Naive B cell (primary cell): ENCODE results near the gene IFNL2. TPM values are rescaled to one million over a fixed set of nuclear protein-coding genes. Genes with fewer than 3 reads are reported as not detected.
"Not testable (repeated sequence)": the region's sequence is repeated elsewhere in the genome, so short reads cannot be mapped to it uniquely, and the experiment has no call there.

Source experiments
- ATAC-seq, 2 donors: fragments of 150-1000 bp; cut with Tn5 transposase; 2 replicates each; pipeline ENCODE4 v1.10.0; 2021; ENCODE audit warnings: low read depth in 2 of 2, mild to moderate bottlenecking in 2 of 2, moderate library complexity in 2 of 2
- DNase-seq: peaks from one replicate; pipeline ENCODE4 v3.0.0; 2022
- H3K27ac Mint-ChIP-seq, 6 donors: one replicate each; pipeline ENCODE4 v1.8.0; 2020 to 2022; ENCODE audit warnings: mild to moderate bottlenecking in 6 of 6, mixed read lengths in 6 of 6, moderate library complexity in 5 of 6, inconsistent platforms in 2 of 6
- H3K27me3 Mint-ChIP-seq, 3 donors: one replicate each; pipeline ENCODE4 v1.8.0; 2021 to 2022; ENCODE audit warnings: mixed read lengths in 3 of 3, mild to moderate bottlenecking in 1 of 3
- H3K36me3 Mint-ChIP-seq, 2 donors: one replicate each; pipeline ENCODE4 v1.8.0; 2020 to 2022; ENCODE audit warnings: mixed read lengths in 2 of 2, inconsistent platforms in 1 of 2, mild to moderate bottlenecking in 1 of 2
- H3K4me1 Mint-ChIP-seq, 3 donors: one replicate each; pipeline ENCODE4 v1.8.0; 2020 to 2022; ENCODE audit warnings: mixed read lengths in 3 of 3, inconsistent platforms in 1 of 3, mild to moderate bottlenecking in 1 of 3, moderate library complexity in 1 of 3
- H3K4me3 Mint-ChIP-seq, 8 donors: one replicate each; pipeline ENCODE4 v1.8.0; 2020 to 2022; ENCODE audit warnings: mild to moderate bottlenecking in 8 of 8, mixed read lengths in 8 of 8, moderate library complexity in 8 of 8, inconsistent platforms in 2 of 8
- H3K9me3 Mint-ChIP-seq, 7 donors: one replicate each; pipeline ENCODE4 v1.8.0; 2020 to 2022; ENCODE audit warnings: mixed read lengths in 7 of 7, mild to moderate bottlenecking in 5 of 7, inconsistent platforms in 2 of 7, moderate library complexity in 1 of 7
- polyA plus RNA-seq, 6 donors: library from polyadenylated mRNA; unstranded; fragments of 300-500 nt; fragmentation: Illumina TruSeq; gene quantifications; one replicate each; pipeline ENCODE4 v1.2.3, GENCODE V29; 2021; ENCODE audit warnings: low read depth in 6 of 6

The IFNL2 gene
- polyA plus RNA-seq, 6 donors from 2014 or later = not detected

- H3K4me1 Mint-ChIP-seq = peaks cover 2 to 8% (median 5%) of the 10 kb centered on the region in 3 donors
- ATAC-seq = no peak
- H3K27ac Mint-ChIP-seq = no peak overlapping the region
- H3K4me3 Mint-ChIP-seq = no peak overlapping the region
- no peak for DNase-seq
- H3K27me3 Mint-ChIP-seq = peaks cover 0 to 8% (median 0%) of the 10 kb centered on the region in 3 donors
- peaks cover 0 to 8% of the 10 kb centered on the region in 2 donors for H3K36me3 Mint-ChIP-seq
- H3K9me3 Mint-ChIP-seq = peaks cover 0 to 2% (median 0%) of the 10 kb centered on the region in 7 donors
Measured at GRCh38 chr19:39304701-39305571, 36.7 kb downstream of the IFNL2 start.

- DNase-seq (no peak), ATAC-seq (no peak)
- H3K27ac Mint-ChIP-seq = no peak overlapping the region
Measured at GRCh38 chr19:39306075-39306474, 37.9 kb downstream of the IFNL2 start.

GRCh38 chr19:39307046-39307821 is 39.0 kb downstream of the IFNL2 start:
- no peak for DNase-seq
- Mint-ChIP-seq H3K36me3 (peaks cover 0 to 19% of the 10 kb centered on the region in 2 donors), H3K4me3 (no peak overlapping the region), H3K27me3 (peaks cover 0 to 8% (median 0%) of the 10 kb centered on the region in 3 donors), H3K9me3 (peaks cover 0 to 2% (median 0%) of the 10 kb centered on the region in 7 donors), H3K27ac (peak overlapping the region in 1 of 6 donors; percentile 85), H3K4me1 (peaks cover 4 to 18% (median 15%) of the 10 kb centered on the region in 3 donors)
- ATAC-seq = no peak

More at GRCh38 chr19:39306075-39306474, 37.9 kb downstream of the IFNL2 start:
- peaks cover 0 to 2% (median 0%) of the 10 kb centered on the region in 7 donors for H3K9me3 Mint-ChIP-seq
- peaks cover 4 to 18% (median 14%) of the 10 kb centered on the region in 3 donors for H3K4me1 Mint-ChIP-seq
- peaks cover 0 to 8% (median 0%) of the 10 kb centered on the region in 3 donors for H3K27me3 Mint-ChIP-seq
- peaks cover 0 to 11% of the 10 kb centered on the region in 2 donors for H3K36me3 Mint-ChIP-seq
- H3K4me3 Mint-ChIP-seq = no peak overlapping the region

GRCh38 chr19:39307822-39308530 is 39.8 kb downstream of the IFNL2 start:
- peaks cover 0 to 24% of the 10 kb centered on the region in 2 donors for H3K36me3 Mint-ChIP-seq

GRCh38 chr19:39308531-39309304 is 40.5 kb downstream of the IFNL2 start:
- peaks cover 0 to 8% (median 0%) of the 10 kb centered on the region in 3 donors for H3K27me3 Mint-ChIP-seq
- peaks cover 0 to 2% (median 0%) of the 10 kb centered on the region in 7 donors for H3K9me3 Mint-ChIP-seq
- peaks cover 4 to 21% (median 15%) of the 10 kb centered on the region in 3 donors for H3K4me1 Mint-ChIP-seq
- H3K4me3 Mint-ChIP-seq = no peak overlapping the region
- no peak overlapping the region for H3K27ac Mint-ChIP-seq
- H3K36me3 Mint-ChIP-seq = peaks cover 0 to 32% of the 10 kb centered on the region in 2 donors
- no peak for DNase-seq
- no peak for ATAC-seq

More at GRCh38 chr19:39307822-39308530, 39.8 kb downstream of the IFNL2 start:
- H3K4me3 Mint-ChIP-seq = no peak overlapping the region
- peaks cover 0 to 8% (median 0%) of the 10 kb centered on the region in 3 donors for H3K27me3 Mint-ChIP-seq
- peaks cover 4 to 18% (median 15%) of the 10 kb centered on the region in 3 donors for H3K4me1 Mint-ChIP-seq
- H3K9me3 Mint-ChIP-seq = peaks cover 0 to 2% (median 0%) of the 10 kb centered on the region in 7 donors
- no peak overlapping the region for H3K27ac Mint-ChIP-seq
- ATAC-seq (no peak), DNase-seq (no peak)

GRCh38 chr19:39309305-39309670 is 41.1 kb downstream of the IFNL2 start:
- Mint-ChIP-seq H3K36me3 (peaks cover 0 to 34% of the 10 kb centered on the region in 2 donors), H3K4me1 (peaks cover 4 to 21% (median 15%) of the 10 kb centered on the region in 3 donors)
- not testable (repeated sequence) for DNase-seq, H3K27me3 Mint-ChIP-seq, H3K4me3 Mint-ChIP-seq, H3K9me3 Mint-ChIP-seq, H3K27ac Mint-ChIP-seq, ATAC-seq

GRCh38 chr19:39310558-39311311 is 42.5 kb downstream of the IFNL2 start:
- Mint-ChIP-seq H3K4me3 (peak overlapping the region in 1 of 8 donors; percentile 66), H3K27ac (peak overlapping the region in 1 of 6 donors; percentile 90), H3K4me1 (peaks cover 4 to 21% (median 10%) of the 10 kb centered on the region in 3 donors), H3K9me3 (peaks cover 0 to 2% (median 0%) of the 10 kb centered on the region in 7 donors), H3K27me3 (no peaks in the 10 kb centered on the region), H3K36me3 (peaks cover 0 to 34% of the 10 kb centered on the region in 2 donors)
- DNase-seq (no peak), ATAC-seq (no peak)

- Mint-ChIP-seq H3K9me3 (no peaks in the 10 kb centered on the region), H3K4me3 (no peak overlapping the region), H3K27me3 (no peaks in the 10 kb centered on the region), H3K36me3 (peaks cover 0 to 26% of the 10 kb centered on the region in 2 donors), H3K27ac (no peak overlapping the region), H3K4me1 (peaks cover 5 to 18% (median 16%) of the 10 kb centered on the region in 3 donors)
- no peak for ATAC-seq
- no peak for DNase-seq
Measured at GRCh38 chr19:39314016-39314728, 46.0 kb downstream of the IFNL2 start.

GRCh38 chr19:39315933-39316332 is 47.7 kb downstream of the IFNL2 start:
- H3K4me1 Mint-ChIP-seq = peaks cover 13 to 17% (median 15%) of the 10 kb centered on the region in 3 donors
- ATAC-seq = no peak
- H3K27me3 Mint-ChIP-seq = no peaks in the 10 kb centered on the region
- peak overlapping the region in 1 of 6 donors; percentile 10 for H3K27ac Mint-ChIP-seq
- no peak for DNase-seq
- H3K4me3 Mint-ChIP-seq = no peak overlapping the region
- H3K36me3 Mint-ChIP-seq = peaks cover 0 to 25% of the 10 kb centered on the region in 2 donors
- H3K9me3 Mint-ChIP-seq = no peaks in the 10 kb centered on the region

- peaks cover 0 to 16% of the 10 kb centered on the region in 2 donors for H3K36me3 Mint-ChIP-seq
- H3K9me3 Mint-ChIP-seq = peaks cover 0 to 2% (median 0%) of the 10 kb centered on the region in 7 donors
- H3K27me3 Mint-ChIP-seq = no peaks in the 10 kb centered on the region
- H3K4me3 Mint-ChIP-seq = peak overlapping the region in 1 of 8 donors; percentile 29
- no peak for DNase-seq
- H3K27ac Mint-ChIP-seq = peak overlapping the region in 1 of 6 donors; percentile 49
- H3K4me1 Mint-ChIP-seq = peaks cover 20 to 24% (median 22%) of the 10 kb centered on the region in 3 donors
- no peak for ATAC-seq
Measured at GRCh38 chr19:39316627-39317321, 48.6 kb downstream of the IFNL2 start.

- H3K36me3 Mint-ChIP-seq = peaks cover 0 to 14% of the 10 kb centered on the region in 2 donors
- peak overlapping the region in 2 of 8 donors; percentile 27 to 67 for H3K4me3 Mint-ChIP-seq
- DNase-seq (no peak), ATAC-seq (no peak)
- no peaks in the 10 kb centered on the region for H3K27me3 Mint-ChIP-seq
- peaks cover 24 to 26% (median 24%) of the 10 kb centered on the region in 3 donors for H3K4me1 Mint-ChIP-seq
- peaks cover 0 to 2% (median 0%) of the 10 kb centered on the region in 7 donors for H3K9me3 Mint-ChIP-seq
- no peak overlapping the region for H3K27ac Mint-ChIP-seq
Measured at GRCh38 chr19:39317476-39317875, 49.3 kb downstream of the IFNL2 start.
